Lung (tissue), 12 donors: ENCODE data around the gene NUDT14. TPM values are rescaled to one million over a fixed set of nuclear protein-coding genes. Genes with fewer than 3 reads are reported as not detected.

Source experiments
- ATAC-seq: fragments of 200-7000 bp; cut with Tn5 transposase; one replicate; pipeline ENCODE4 v1.9.1; 2020; ENCODE audit warnings: moderate number of reproducible peaks; ENCODE audit not compliant: insufficient read depth, low FRiP score
- DNase-seq, 3 donors: peaks; one replicate each; pipeline ENCODE4 v3.0.0-alpha.2; 2013 to 2017
- H3K27ac ChIP-seq, 2 donors: one replicate each; pipeline ENCODE4 v1.5.1; 2013; ENCODE audit warnings: mild to moderate bottlenecking in 2 of 2, moderate library complexity in 2 of 2, control low read depth in 1 of 2, inconsistent platforms in 1 of 2, low read depth in 1 of 2, low read length in 1 of 2
- H3K27me3 ChIP-seq, 3 donors: one replicate each; pipeline ENCODE4 v1.5.1; 2013; ENCODE audit warnings: low read length in 2 of 3; ENCODE audit not compliant: control insufficient read depth in 3 of 3, insufficient read depth in 3 of 3
- H3K36me3 ChIP-seq, 4 donors: one replicate each; pipeline ENCODE4 v1.5.1; 2013; ENCODE audit warnings: low read length in 4 of 4, mild to moderate bottlenecking in 1 of 4, moderate library complexity in 1 of 4; ENCODE audit not compliant: control insufficient read depth in 4 of 4, insufficient read depth in 4 of 4
- H3K4me1 ChIP-seq, 5 donors: one replicate each; pipeline ENCODE4 v1.5.1; 2013; ENCODE audit warnings: low read length in 5 of 5, mild to moderate bottlenecking in 2 of 5, moderate library complexity in 1 of 5; ENCODE audit not compliant: control insufficient read depth in 5 of 5, insufficient read depth in 5 of 5
- H3K4me3 ChIP-seq: one replicate; pipeline ENCODE4 v1.5.1; 2013; ENCODE audit warnings: mild to moderate bottlenecking, control low read depth, moderate library complexity
- H3K9ac ChIP-seq, 2 donors: one replicate each; pipeline ENCODE4 v1.5.1; 2013; ENCODE audit warnings: low read length in 2 of 2, control low read depth in 1 of 2; ENCODE audit not compliant: insufficient read depth in 1 of 2
- H3K9me3 ChIP-seq, 4 donors: one replicate each; pipeline ENCODE4 v1.5.1; 2013; ENCODE audit warnings: low read length in 3 of 4, mild to moderate bottlenecking in 1 of 4, moderate library complexity in 1 of 4; ENCODE audit not compliant: control insufficient read depth in 4 of 4, insufficient read depth in 3 of 4
- CTCF ChIP-seq: IDR thresholded peaks from 2 replicates; pipeline ENCODE4 v1.5.1; 2012; ENCODE audit warnings: mild to moderate bottlenecking; ENCODE audit errors: control extremely low read depth, extremely low read depth
- WGBS, 2 donors: extraction: QIAGEN DNeasy Blood & Tissue Kit; methylation state at CpG; one replicate each; pipeline ENCODE4 v1.1.7; 2013; 5-methylcytosine and 5-hydroxymethylcytosine counted together
- polyA plus RNA-seq, 2 donors: library from polyadenylated mRNA; stranded (reverse); fragments of 200-250 nt; gene quantifications; one replicate each; pipeline ENCODE4 v1.2.1, GENCODE V29; 2013
- total RNA-seq, 2 donors: library from RNA; depleted of rRNA in 1 of 2; stranded (reverse); fragments of >200 nt in 1 of 2; gene quantifications; one replicate each; pipeline ENCODE4 v1.2.1, GENCODE V29; 2014 to 2021
- donor health status: control.
- donor health status: control.
- donor health status: Bipolar disorder and iron deficiency.
- donor health status: healthy.
- donor health status: DM: yes; HTN: yes; CAD: no.

The NUDT14 gene
- total and polyA plus RNA-seq, 4 donors, result 27.7 to 80.7 (median 51.3) TPM

DNA sequence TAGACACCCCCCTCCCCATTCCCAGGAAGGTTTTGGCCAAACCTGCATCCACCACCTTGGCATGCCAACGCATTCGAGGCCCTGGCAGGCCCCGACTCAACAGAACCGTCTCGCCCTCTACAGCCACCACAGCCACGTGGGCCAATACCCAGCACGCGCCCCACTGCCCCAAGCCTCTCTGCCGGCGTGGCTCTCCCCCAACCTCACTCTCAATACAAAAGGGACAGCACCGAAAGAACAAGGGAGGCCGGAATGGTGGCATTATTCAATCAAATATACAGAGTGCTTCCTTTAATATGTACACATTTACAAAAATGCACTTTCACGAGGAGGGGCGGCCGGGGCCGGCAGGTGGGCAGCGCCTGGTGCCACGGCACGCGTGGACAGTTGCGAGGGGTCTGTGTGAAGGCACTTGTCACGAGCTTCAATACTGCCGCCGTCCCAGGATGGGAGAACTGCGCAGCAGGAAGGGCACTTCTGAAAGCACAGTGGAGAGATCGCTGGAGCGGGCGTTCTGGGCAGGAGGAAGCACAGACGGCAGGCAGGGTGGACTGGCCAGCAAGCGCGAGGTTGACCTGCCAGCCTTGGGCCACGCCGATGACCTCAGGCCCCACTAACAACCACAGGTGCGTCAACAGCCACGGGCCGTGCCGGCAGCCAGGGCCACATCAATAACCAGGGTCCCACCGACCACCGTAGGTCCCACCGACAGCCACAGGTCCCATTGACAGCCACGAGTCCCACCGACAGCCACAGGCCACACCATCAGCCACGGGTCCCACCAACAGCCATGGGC, 39.4 kb downstream of the NUDT14 start:
- ATAC-seq, result no peak
- Histone ChIP-seq H3K9ac (no peak overlapping the region), H3K27ac (no peak overlapping the region), H3K4me1 (no peaks in the 10 kb centered on the region), H3K9me3 (peaks cover 0 to 14% (median 2%) of the 10 kb centered on the region in 4 donors), H3K27me3 (no peaks in the 10 kb centered on the region), H3K4me3 (no peak overlapping the region), H3K36me3 (peaks cover 0 to 22% (median under 1%) of the 10 kb centered on the region in 4 donors)
- no peak for TF ChIP-seq CTCF
- 94 to 95% methylated on average over 43 of the region's 43 CpGs for WGBS, 2 donors
- peak in 1 of 3 donors; percentile 10 for DNase-seq

GRCh38 chr14:105141026-105141425, 40.1 kb downstream of the NUDT14 start:
- ATAC-seq, result no peak
- Histone ChIP-seq H3K9me3 (peaks cover 0 to 14% (median 2%) of the 10 kb centered on the region in 4 donors), H3K27ac (no peak overlapping the region), H3K4me1 (no peaks in the 10 kb centered on the region), H3K27me3 (no peaks in the 10 kb centered on the region), H3K4me3 (no peak overlapping the region), H3K9ac (no peak overlapping the region), H3K36me3 (peaks cover 0 to 18% (median under 1%) of the 10 kb centered on the region in 4 donors)
- 94% methylated on average over 6 of the region's 6 CpGs for WGBS, 2 donors
- DNase-seq, result no peak
- TF ChIP-seq CTCF, result no peak

DNA sequence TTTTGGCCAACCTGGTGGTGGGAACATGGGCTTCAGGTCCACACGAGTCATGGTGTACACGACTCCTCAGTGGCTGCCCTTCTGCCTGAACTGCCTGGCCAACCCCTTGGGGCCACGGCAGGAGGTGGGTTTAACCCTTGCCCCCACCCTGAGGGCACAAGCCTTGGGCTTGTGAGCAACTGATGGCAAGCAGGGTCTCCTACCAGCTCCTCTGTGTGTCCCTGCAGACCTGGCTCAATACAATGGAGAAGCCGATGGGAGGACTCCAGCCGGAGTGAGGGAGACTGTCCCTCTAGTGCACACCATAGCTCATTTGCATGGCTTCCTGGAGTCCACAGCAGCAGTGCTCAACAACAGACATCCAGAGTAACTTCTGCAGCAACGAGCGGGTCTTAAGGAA, 40.5 kb downstream of the NUDT14 start:
- Histone ChIP-seq H3K27ac (no peak overlapping the region), H3K4me3 (no peak overlapping the region), H3K36me3 (peaks cover 0 to 14% (median under 1%) of the 10 kb centered on the region in 4 donors), H3K9ac (no peak overlapping the region), H3K4me1 (no peaks in the 10 kb centered on the region), H3K9me3 (peaks cover 0 to 14% (median 2%) of the 10 kb centered on the region in 4 donors), H3K27me3 (no peaks in the 10 kb centered on the region)
- TF ChIP-seq CTCF, result no peak
- 94 to 97% methylated on average over 7 of the region's 7 CpGs for WGBS, 2 donors
- DNase-seq (no peak), ATAC-seq (no peak)
